Breast epithelium (tissue), 4 donors: Measurements from ENCODE around the gene TALDO1. TPM values are rescaled to one million over a fixed set of nuclear protein-coding genes. Genes with fewer than 3 reads are reported as not detected.

ENCODE experiments used
- DNase-seq, 2 donors: peaks; one replicate each; pipeline ENCODE4 v3.0.0-alpha.2; 2019; ENCODE audit warnings: low spot score in 2 of 2
- H3K27ac ChIP-seq, 2 donors: fragments of 200-600 bp; sonication (generic) in 1 of 2; one replicate each; pipeline ENCODE4 v1.5.1; 2016 to 2019; ENCODE audit warnings: mild to moderate bottlenecking in 1 of 2
- H3K27me3 ChIP-seq, 2 donors: fragments of 200-600 bp; sonication (generic) in 1 of 2; one replicate each; pipeline versions ENCODE4 v1.5.1 to v1.6.0; 2017 to 2019; ENCODE audit warnings: control low read depth in 1 of 2, mild to moderate bottlenecking in 1 of 2
- H3K36me3 ChIP-seq: fragments of 200-600 bp; one replicate; pipeline ENCODE4 v1.5.1; 2019
- H3K4me1 ChIP-seq, 2 donors: fragments of 200-600 bp; sonication (generic); one replicate each; pipeline ENCODE4 v1.5.1; 2016 to 2019; ENCODE audit warnings: control low read depth in 1 of 2
- H3K4me3 ChIP-seq, 3 donors: fragments of 200-600 bp; sonication (generic); 1 replicate in 2 of 3; 2 replicates in 1 of 3; pipeline ENCODE4 v1.5.1; 2016 to 2019; ENCODE audit warnings: mild to moderate bottlenecking in 3 of 3, moderate library complexity in 2 of 3
- H3K9me3 ChIP-seq, 2 donors: fragments of 200-600 bp; sonication (generic) in 1 of 2; one replicate each; pipeline ENCODE4 v1.5.1; 2016 to 2019; ENCODE audit warnings: control low read depth in 1 of 2
- POLR2A ChIP-seq: fragments of 450-650 bp; IDR thresholded peaks from one replicate; pipeline ENCODE4 v1.6.1; 2016; ENCODE audit warnings: antibody characterized with exemption, mild to moderate bottlenecking, moderate library complexity
- POLR2AphosphoS5 ChIP-seq, 3 donors: sonication (generic); formaldehyde crosslinking; IDR thresholded peaks; one replicate each; pipeline ENCODE4 v1.6.1; 2017; ENCODE audit warnings: antibody characterized with exemption in 3 of 3
- intact Hi-C: fragments of 100-400 bp; cut with DNase I; formaldehyde crosslinking; loops from one replicate; pipeline ENCODE4 v1.15.1; 2023; ENCODE audit warnings: low total_unique reads
- total RNA-seq, 3 donors: library from RNA; depleted of rRNA; stranded (reverse); fragments of >200 nt; gene quantifications; one replicate each; pipeline ENCODE4 v1.1.0, GENCODE V29; 2016
- TF ChIP-seq, protein P1 (sequence below), 3 donors: fragments of 450-650 bp; IDR thresholded peaks; one replicate each; pipeline ENCODE4 v1.5.1; 2016 to 2017; ENCODE audit warnings: antibody characterized with exemption in 3 of 3, mild to moderate bottlenecking in 3 of 3, moderate library complexity in 3 of 3

The TALDO1 gene
- total RNA-seq, 3 donors from 2014 or later, result 137 to 239 (median 141) TPM

DNA sequence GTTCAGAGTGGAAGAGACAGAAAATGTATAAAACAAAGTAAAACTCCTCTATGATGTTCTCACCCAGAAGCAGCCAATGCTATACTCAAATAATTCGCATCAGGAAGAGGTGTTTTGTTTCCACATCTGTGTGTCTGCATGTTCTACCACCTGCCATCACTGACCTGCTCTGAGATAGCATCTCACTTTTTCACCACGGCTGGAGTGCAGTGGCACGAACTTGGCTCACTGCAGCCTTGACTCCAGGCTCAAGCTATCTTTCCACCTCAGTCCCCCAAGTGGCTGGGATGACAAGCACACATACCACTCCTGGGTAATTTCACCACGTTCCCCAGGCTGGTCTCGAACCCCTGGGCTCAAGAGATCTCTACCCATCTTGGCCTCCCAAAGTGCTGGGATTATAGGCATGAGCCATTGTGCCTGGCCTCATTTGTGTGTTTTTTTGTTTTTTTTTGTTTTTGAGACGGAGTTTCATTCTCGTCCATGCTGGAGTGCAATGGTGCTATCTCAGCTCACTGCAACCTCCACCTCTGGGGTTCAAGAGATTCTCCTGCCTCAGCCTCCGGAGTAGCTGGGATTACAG lies 14.4 kb downstream of the TALDO1 start:
- H3K36me3 ChIP-seq, result no peaks in the 10 kb centered on the region
- peak overlapping the region; percentile 71 to 73 for H3K27ac ChIP-seq
- no peak for DNase-seq
- TF ChIP-seq POLR2AphosphoS5 (IDR thresholded peaks at IDR 0.05) (no peak), POLR2A (no peak)
- TF ChIP-seq, protein P1, sequence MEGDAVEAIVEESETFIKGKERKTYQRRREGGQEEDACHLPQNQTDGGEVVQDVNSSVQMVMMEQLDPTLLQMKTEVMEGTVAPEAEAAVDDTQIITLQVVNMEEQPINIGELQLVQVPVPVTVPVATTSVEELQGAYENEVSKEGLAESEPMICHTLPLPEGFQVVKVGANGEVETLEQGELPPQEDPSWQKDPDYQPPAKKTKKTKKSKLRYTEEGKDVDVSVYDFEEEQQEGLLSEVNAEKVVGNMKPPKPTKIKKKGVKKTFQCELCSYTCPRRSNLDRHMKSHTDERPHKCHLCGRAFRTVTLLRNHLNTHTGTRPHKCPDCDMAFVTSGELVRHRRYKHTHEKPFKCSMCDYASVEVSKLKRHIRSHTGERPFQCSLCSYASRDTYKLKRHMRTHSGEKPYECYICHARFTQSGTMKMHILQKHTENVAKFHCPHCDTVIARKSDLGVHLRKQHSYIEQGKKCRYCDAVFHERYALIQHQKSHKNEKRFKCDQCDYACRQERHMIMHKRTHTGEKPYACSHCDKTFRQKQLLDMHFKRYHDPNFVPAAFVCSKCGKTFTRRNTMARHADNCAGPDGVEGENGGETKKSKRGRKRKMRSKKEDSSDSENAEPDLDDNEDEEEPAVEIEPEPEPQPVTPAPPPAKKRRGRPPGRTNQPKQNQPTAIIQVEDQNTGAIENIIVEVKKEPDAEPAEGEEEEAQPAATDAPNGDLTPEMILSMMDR (IDR thresholded peaks at IDR 0.05), result no peak
- no peak overlapping the region for H3K4me3 ChIP-seq
- peaks cover 0 to 4% of the 10 kb centered on the region in 2 donors for H3K4me1 ChIP-seq
- intact Hi-C loops, result no loop called here
- no peaks in the 10 kb centered on the region for H3K9me3 ChIP-seq
- no peaks in the 10 kb centered on the region for H3K27me3 ChIP-seq

DNA sequence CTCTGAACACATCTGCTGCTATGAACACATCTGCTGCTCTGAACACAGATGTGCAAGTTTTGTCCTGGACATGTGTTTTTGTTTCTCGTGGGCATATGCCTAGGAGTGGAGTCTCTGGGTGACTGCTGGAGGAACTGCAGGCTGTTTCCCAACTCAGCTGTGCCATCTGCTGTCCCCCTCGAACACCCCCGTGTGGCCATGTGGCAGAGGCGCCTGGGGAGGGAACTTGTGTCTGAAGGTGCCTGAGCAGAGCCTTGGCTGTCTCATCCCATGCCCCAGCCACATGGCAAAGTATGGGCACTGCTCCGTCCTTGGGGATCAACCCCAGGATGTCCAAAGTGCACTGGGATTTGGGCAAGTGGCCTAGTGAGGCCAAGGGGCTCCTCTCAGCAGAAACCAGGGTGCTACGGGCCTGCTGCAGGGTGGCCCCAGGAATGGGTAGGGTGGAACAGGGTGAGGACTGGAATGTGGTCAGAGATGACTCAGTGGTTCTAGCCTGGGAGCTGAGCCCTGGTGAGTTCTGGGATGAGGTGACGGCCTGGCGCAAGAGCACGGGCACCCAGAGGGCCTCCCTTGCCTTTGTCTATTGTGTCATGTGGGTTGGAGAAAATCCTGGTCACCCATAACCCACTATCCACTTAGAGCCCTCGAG lies 15.3 kb downstream of the TALDO1 start:
- no peaks in the 10 kb centered on the region for H3K27me3 ChIP-seq
- intact Hi-C loops, result no loop called here
- H3K9me3 ChIP-seq, result no peaks in the 10 kb centered on the region
- TF ChIP-seq POLR2AphosphoS5 (IDR thresholded peaks at IDR 0.05) (peak in 2 of 3 donors; percentile 7 to 15), POLR2A (no peak)
- TF ChIP-seq, protein P1 (IDR thresholded peaks at IDR 0.05), result peak in 2 of 3 donors; percentile 10 to 43
- H3K4me3 ChIP-seq, result no peak overlapping the region
- peak in 1 of 2 donors; percentile 54 for DNase-seq
- peak overlapping the region; percentile 71 to 73 for H3K27ac ChIP-seq
- peaks cover 0 to 4% of the 10 kb centered on the region in 2 donors for H3K4me1 ChIP-seq
- no peaks in the 10 kb centered on the region for H3K36me3 ChIP-seq

DNA sequence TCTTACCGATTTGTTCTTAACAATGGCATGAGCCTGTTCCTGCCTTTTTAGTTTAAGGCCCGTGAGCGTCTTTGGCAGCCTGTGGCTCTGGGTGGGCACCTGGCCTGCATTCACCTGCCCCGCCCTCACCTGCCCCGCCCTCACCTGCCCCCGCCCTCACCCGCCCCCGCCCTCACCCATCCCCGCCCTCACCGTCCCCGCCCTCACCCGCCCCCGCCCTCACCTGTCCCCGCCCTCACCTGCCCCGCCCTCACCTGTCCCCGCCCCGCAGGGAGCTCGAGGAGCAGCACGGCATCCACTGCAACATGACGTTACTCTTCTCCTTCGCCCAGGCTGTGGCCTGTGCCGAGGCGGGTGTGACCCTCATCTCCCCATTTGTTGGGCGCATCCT lies 15.8 kb downstream of the TALDO1 start:
- Histone ChIP-seq H3K4me1 (peaks cover 0 to 4% of the 10 kb centered on the region in 2 donors), H3K27ac (peak overlapping the region; percentile 71 to 73), H3K27me3 (no peaks in the 10 kb centered on the region), H3K36me3 (no peaks in the 10 kb centered on the region), H3K9me3 (no peaks in the 10 kb centered on the region), H3K4me3 (no peak overlapping the region)
- intact Hi-C loops, result no loop called here
- DNase-seq, result peak in 1 of 2 donors; percentile 68
- TF ChIP-seq POLR2A (no peak), POLR2AphosphoS5 (IDR thresholded peaks at IDR 0.05) (no peak)
- TF ChIP-seq, protein P1 (IDR thresholded peaks at IDR 0.05), result no peak

DNA sequence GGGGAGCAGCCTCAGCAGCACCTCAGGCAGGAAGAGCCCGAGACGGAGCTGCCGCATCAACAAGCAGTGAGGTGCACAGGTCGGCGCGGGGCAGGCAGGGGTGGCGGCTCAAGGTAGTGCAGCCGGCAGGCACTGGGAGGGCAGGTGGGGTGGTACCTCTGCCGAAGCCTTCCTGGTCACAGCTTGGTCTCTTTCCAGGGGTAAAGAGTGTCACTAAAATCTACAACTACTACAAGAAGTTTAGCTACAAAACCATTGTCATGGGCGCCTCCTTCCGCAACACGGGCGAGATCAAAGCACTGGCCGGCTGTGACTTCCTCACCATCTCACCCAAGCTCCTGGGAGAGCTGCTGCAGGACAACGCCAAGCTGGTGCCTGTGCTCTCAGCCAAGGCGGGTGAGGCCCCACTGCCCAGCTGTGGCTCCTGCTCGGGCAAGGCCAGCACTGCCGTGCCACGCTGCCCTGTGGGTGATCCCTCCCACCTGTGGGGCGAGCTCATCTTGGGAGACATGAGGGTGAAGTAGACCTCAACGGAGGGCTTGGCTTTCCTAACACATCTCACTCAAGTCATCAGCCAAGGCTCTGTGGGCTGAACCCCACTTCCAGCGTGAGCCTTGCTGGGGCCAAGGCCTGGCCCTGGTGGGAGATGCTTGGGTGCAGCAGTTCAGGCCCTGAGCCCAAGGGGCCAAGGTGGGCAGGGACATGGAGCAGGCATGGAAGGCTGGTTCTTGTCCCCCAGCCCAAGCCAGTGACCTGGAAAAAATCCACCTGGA lies 16.5 kb downstream of the TALDO1 start:
- H3K27me3 ChIP-seq, result no peaks in the 10 kb centered on the region
- intact Hi-C loops, result no loop called here
- no peak for TF ChIP-seq POLR2A
- no peak overlapping the region for H3K4me3 ChIP-seq
- no peaks in the 10 kb centered on the region for H3K9me3 ChIP-seq
- DNase-seq, result no peak
- no peaks in the 10 kb centered on the region for H3K36me3 ChIP-seq
- H3K4me1 ChIP-seq, result peaks cover 0 to 4% of the 10 kb centered on the region in 2 donors
- H3K27ac ChIP-seq, result peak overlapping the region; percentile 61 to 73

DNA sequence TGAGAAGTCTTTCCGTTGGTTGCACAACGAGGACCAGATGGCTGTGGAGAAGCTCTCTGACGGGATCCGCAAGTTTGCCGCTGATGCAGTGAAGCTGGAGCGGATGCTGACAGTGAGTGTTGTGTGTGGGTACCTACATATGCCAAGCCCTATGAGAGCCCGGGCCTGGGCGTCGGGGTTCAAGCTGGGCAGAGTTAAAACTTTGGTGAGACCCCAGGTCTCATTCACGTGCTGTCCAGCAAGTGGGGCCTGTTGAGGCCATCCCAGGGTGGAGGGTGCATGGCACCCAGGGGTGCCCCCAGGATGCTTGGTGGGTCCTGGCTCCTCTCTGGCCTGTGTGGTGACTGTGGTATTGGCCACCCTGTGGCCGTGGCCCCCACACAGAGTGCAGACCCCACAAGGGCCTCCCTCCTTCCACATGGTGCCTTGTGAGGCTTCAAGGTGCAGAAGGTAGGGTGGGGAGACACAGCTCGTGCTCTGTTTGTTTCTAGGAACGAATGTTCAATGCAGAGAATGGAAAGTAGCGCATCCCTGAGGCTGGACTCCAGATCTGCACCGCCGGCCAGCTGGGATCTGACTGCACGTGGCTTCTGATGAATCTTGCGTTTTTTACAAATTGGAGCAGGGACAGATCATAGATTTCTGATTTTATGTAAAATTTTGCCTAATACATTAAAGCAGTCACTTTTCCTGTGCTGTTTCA lies 17.2 kb downstream of the TALDO1 start:
- Histone ChIP-seq H3K4me1 (peaks cover 0 to 4% of the 10 kb centered on the region in 2 donors), H3K36me3 (no peaks in the 10 kb centered on the region), H3K27me3 (no peaks in the 10 kb centered on the region), H3K4me3 (no peak overlapping the region), H3K9me3 (no peaks in the 10 kb centered on the region), H3K27ac (peak overlapping the region in 1 of 2 donors; percentile 19)
- intact Hi-C loops, result no loop called here
- DNase-seq, result no peak
- no peak for TF ChIP-seq POLR2AphosphoS5 (IDR thresholded peaks at IDR 0.05)
- TF ChIP-seq, protein P1 (IDR thresholded peaks at IDR 0.05), result no peak
- TF ChIP-seq POLR2A, result no peak
